A549 (cell line): ENCODE data around the gene SMTN. TPM values are rescaled to one million over a fixed set of nuclear protein-coding genes. Genes with fewer than 3 reads are reported as not detected.

Source experiments
- ATAC-seq, 2 experiments: fragments of 200-7000 bp in 1 of 2; fragments of >200 bp in 1 of 2; cut with Nextera tagmentation in 1 of 2; cut with Tn5 transposase in 1 of 2; 3 replicates each; pipeline versions ENCODE4 v1.8.0 to v1.9.1; 2018 to 2020; ENCODE audit warnings: mild to moderate bottlenecking in 1 of 2, moderate library complexity in 1 of 2
- CTCF ChIA-PET: fragments of 300-600 bp; sonication (Branson Sonifier 250); formaldehyde crosslinking; extraction: SDS; loops from one replicate; lab custom pipeline; 2021; ENCODE audit warnings: antibody characterized with exemption, inconsistent platforms; lab: Yijun Ruan, JAX
- POLR2A ChIA-PET: fragments of 350-600 bp; formaldehyde crosslinking; extraction: SDS; loops from one replicate; lab custom pipeline; 2021; ENCODE audit warnings: antibody characterized with exemption, inconsistent platforms; lab: Yijun Ruan, JAX
- DNase-seq, 2 experiments: peaks; one replicate each; pipeline versions ENCODE4 v3.0.0 to v3.0.0-alpha.2; 2011 to 2016; ENCODE audit warnings: low read depth in 1 of 2, low spot score in 1 of 2
- FAIRE-seq: peaks from 2 replicates; lab custom pipeline; 2011; peaks lifted over from hg19 to GRCh38; lab: Jason Lieb, UNC
- H3K27ac ChIP-seq, 2 experiments: fragments of >200 bp; sonication (Bioruptor Twin); formaldehyde crosslinking; 3 replicates each; pipeline ENCODE4 v1.5.1; 2016 to 2017
- H3K4me1 ChIP-seq: fragments of >200 bp; sonication (Bioruptor Twin); formaldehyde crosslinking; 3 replicates; pipeline ENCODE4 v1.6.1; 2016
- H3K4me2 ChIP-seq: fragments of >200 bp; sonication (Bioruptor Twin); formaldehyde crosslinking; 3 replicates; pipeline ENCODE4 v1.6.1; 2016
- H3K4me3 ChIP-seq: fragments of >200 bp; sonication (Bioruptor Twin); formaldehyde crosslinking; 3 replicates; pipeline ENCODE4 v1.5.1; 2016
- H3K9me3 ChIP-seq: fragments of >200 bp; sonication (Bioruptor Twin); formaldehyde crosslinking; 3 replicates; pipeline ENCODE4 v1.6.1; 2016
- CBX2 ChIP-seq: fragments of 200-600 bp; sonication (generic); IDR thresholded peaks from 2 replicates; pipeline ENCODE4 v1.6.1; 2016; ENCODE audit warnings: low read depth, mild to moderate bottlenecking, borderline replicate concordance
- CBX8 ChIP-seq: fragments of 200-600 bp; sonication (generic); IDR thresholded peaks from 2 replicates; pipeline ENCODE4 v1.6.1; 2016
- CEBPB ChIP-seq, 2 experiments: fragments of >200 bp in 1 of 2; sonication (Bioruptor Twin) in 1 of 2; formaldehyde crosslinking in 1 of 2; IDR thresholded peaks; 2 replicates each; pipeline ENCODE4 v1.6.1; 2012 to 2016
- CHD2 ChIP-seq: fragments of 150-350 bp; IDR thresholded peaks from 2 replicates; pipeline ENCODE4 v1.6.1; 2014; ENCODE audit warnings: low read length; ENCODE audit not compliant: partially characterized antibody
- EP300 ChIP-seq, 2 experiments: fragments of >200 bp; sonication (Bioruptor Twin); formaldehyde crosslinking; IDR thresholded peaks; 2 replicates in 1 of 2; 3 replicates in 1 of 2; pipeline ENCODE4 v1.6.1; 2016 to 2017
- FOSL2 ChIP-seq, 2 experiments: fragments of 450-650 bp in 1 of 2; fragments of >200 bp in 1 of 2; sonication (Bioruptor Twin) in 1 of 2; formaldehyde crosslinking; IDR thresholded peaks; 2 replicates each; pipeline versions ENCODE4 v1.5.0 to v1.6.1; 2016 to 2020; ENCODE audit warnings: mild to moderate bottlenecking in 1 of 2, moderate library complexity in 1 of 2
- HDAC2 ChIP-seq: fragments of 200-600 bp; sonication (generic); IDR thresholded peaks from 2 replicates; pipeline ENCODE4 v1.6.1; 2016
- HEYL ChIP-seq: fragments of 250-450 bp; sonication (Bioruptor Pico); IDR thresholded peaks from 2 replicates; pipeline ENCODE4 v1.8.0; 2021; ENCODE audit warnings: mild to moderate bottlenecking, moderate library complexity
- HOXA7 ChIP-seq: fragments of 250-450 bp; sonication (Bioruptor Pico); IDR thresholded peaks from 2 replicates; pipeline ENCODE4 v1.5.0; 2020; ENCODE audit warnings: mild to moderate bottlenecking, moderate library complexity
- JUN ChIP-seq, 2 experiments: fragments of >200 bp; sonication (Bioruptor Twin); formaldehyde crosslinking; IDR thresholded peaks; 2 replicates in 1 of 2; 3 replicates in 1 of 2; pipeline ENCODE4 v1.6.1; 2016 to 2017
- MAFK ChIP-seq: fragments of 450-650 bp; IDR thresholded peaks from 2 replicates; pipeline ENCODE4 v1.6.1; 2014; ENCODE audit not compliant: partially characterized antibody
- MAZ ChIP-seq: fragments of 150-350 bp; IDR thresholded peaks from 2 replicates; pipeline ENCODE4 v1.6.1; 2014; ENCODE audit warnings: antibody characterized with exemption, low read depth, low read length, borderline replicate concordance
- MYC ChIP-seq: IDR thresholded peaks from 2 replicates; pipeline ENCODE4 v1.6.1; 2012; ENCODE audit warnings: mild to moderate bottlenecking, inconsistent platforms, low read length, improper control_type of control experiment, borderline replicate concordance
- RFX5 ChIP-seq: fragments of 450-650 bp; IDR thresholded peaks from 2 replicates; pipeline ENCODE4 v1.7.1; 2014; ENCODE audit warnings: antibody characterized with exemption, mild to moderate bottlenecking, moderate library complexity
- TP53 ChIP-seq: fragments of 250-450 bp; sonication (Bioruptor Pico); IDR thresholded peaks from 2 replicates; pipeline ENCODE4 v1.5.0; 2021; ENCODE audit warnings: mild to moderate bottlenecking, moderate library complexity
- ZC3H11A ChIP-seq: fragments of 450-650 bp; IDR thresholded peaks from 2 replicates; pipeline ENCODE4 v1.6.1; 2014; ENCODE audit warnings: antibody characterized with exemption, mild to moderate bottlenecking
- WGBS: methylation state at CpG from one replicate; pipeline ENCODE4 v1.1.6; 2017; ENCODE audit errors: missing lambda C conversion rate; 5-methylcytosine and 5-hydroxymethylcytosine counted together
- polyA plus RNA-seq, 4 experiments: library from polyadenylated mRNA; depleted of rRNA in 3 of 4; stranded (reverse); fragments of >200 nt; fragmentation: RNase III in 1 of 4; extraction: RNeasy Plus Mini Kit Qiagen cat#74134 plus additional on column Dnase treatment in 1 of 4; gene quantifications; 2 replicates in 3 of 4; 3 replicates in 1 of 4; pipeline ENCODE4 v1.2.3, GENCODE V29; 2011 to 2017
- TF ChIP-seq, protein P1 (sequence below): IDR thresholded peaks from 2 replicates; pipeline ENCODE4 v1.6.1; 2012
- TF ChIP-seq, protein P2 (sequence below): fragments of >200 bp; sonication (Bioruptor Twin); formaldehyde crosslinking; IDR thresholded peaks from 3 replicates; pipeline ENCODE4 v1.6.1; 2016
- TF ChIP-seq, protein P3 (sequence below): fragments of 250-450 bp; sonication (Bioruptor Pico); IDR thresholded peaks from 2 replicates; pipeline ENCODE4 v1.5.0; 2021; ENCODE audit warnings: mild to moderate bottlenecking, moderate library complexity, borderline replicate concordance
- TF ChIP-seq, protein P4 (sequence below): fragments of 450-650 bp; IDR thresholded peaks from 2 replicates; pipeline ENCODE4 v1.6.1; 2014; ENCODE audit warnings: antibody characterized with exemption
- TF ChIP-seq, protein P5 (sequence below): fragments of 150-350 bp; IDR thresholded peaks from 2 replicates; pipeline ENCODE4 v1.6.1; 2014; ENCODE audit warnings: low read depth, mild to moderate bottlenecking, low read length

Gene SMTN
- polyA plus RNA-seq, 2 of the 4 experiments (the other 2 are of a cell fraction), result 12.7 to 33.1 TPM

DNA sequence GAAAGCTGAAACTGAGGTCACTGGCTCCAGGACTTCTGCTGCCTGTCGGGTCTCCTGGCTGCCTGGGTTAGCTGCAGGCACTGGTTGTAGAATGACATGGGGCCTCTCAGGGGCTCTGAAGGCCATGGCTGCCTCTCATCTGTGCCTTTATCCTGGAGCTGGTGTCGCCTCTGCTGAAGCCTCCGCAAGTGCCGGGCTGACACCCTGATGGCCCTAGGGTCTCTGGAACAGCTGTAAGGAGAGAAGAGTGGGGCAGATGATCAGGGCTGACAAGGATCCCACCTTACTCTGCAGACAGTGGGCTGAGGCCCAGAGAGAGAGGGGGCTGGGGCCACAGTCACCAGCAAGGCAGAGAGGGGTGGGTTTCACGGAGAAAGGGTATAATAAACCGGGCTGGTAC, 54.6 kb downstream of the SMTN start:
- ATAC-seq, result no peak
- CTCF ChIA-PET, result interaction anchor here (0.8 to 2.8 kb wide), 6 partner anchors 9 to 157 kb away, joined by 3 to 15 read pairs (median 3); partner anchors contain the start of genes PIK3IP1 and SELENOM
- WGBS, result 59% methylated on average over 4 of the region's 6 CpGs
- H3K4me3 ChIP-seq, result no peak overlapping the region
- H3K4me1 ChIP-seq, result no peaks in the 10 kb centered on the region
- no peak overlapping the region for H3K4me2 ChIP-seq
- POLR2A ChIA-PET, result no interaction called here
- no peaks in the 10 kb centered on the region for H3K9me3 ChIP-seq
- no peak for DNase-seq
- no peak overlapping the region for H3K27ac ChIP-seq
- TF ChIP-seq RFX5 (no peak), HEYL (CRISPR knock-in tag) (no peak), CBX2 (no peak), CEBPB (IDR thresholded peaks at IDR 0.05) (no peak), CBX8 (no peak), MYC (no peak)
- TF ChIP-seq, protein P1, sequence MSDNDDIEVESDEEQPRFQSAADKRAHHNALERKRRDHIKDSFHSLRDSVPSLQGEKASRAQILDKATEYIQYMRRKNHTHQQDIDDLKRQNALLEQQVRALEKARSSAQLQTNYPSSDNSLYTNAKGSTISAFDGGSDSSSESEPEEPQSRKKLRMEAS, result no peak
- TF ChIP-seq, protein P2, sequence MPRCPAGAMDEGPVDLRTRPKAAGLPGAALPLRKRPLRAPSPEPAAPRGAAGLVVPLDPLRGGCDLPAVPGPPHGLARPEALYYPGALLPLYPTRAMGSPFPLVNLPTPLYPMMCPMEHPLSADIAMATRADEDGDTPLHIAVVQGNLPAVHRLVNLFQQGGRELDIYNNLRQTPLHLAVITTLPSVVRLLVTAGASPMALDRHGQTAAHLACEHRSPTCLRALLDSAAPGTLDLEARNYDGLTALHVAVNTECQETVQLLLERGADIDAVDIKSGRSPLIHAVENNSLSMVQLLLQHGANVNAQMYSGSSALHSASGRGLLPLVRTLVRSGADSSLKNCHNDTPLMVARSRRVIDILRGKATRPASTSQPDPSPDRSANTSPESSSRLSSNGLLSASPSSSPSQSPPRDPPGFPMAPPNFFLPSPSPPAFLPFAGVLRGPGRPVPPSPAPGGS, result no peak
- TF ChIP-seq, protein P3, sequence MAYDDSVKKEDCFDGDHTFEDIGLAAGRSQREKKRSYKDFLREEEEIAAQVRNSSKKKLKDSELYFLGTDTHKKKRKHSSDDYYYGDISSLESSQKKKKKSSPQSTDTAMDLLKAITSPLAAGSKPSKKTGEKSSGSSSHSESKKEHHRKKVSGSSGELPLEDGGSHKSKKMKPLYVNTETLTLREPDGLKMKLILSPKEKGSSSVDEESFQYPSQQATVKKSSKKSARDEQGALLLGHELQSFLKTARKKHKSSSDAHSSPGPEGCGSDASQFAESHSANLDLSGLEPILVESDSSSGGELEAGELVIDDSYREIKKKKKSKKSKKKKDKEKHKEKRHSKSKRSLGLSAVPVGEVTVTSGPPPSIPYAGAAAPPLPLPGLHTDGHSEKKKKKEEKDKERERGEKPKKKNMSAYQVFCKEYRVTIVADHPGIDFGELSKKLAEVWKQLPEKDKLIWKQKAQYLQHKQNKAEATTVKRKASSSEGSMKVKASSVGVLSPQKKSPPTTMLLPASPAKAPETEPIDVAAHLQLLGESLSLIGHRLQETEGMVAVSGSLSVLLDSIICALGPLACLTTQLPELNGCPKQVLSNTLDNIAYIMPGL (CRISPR knock-in tag), result no peak
- TF ChIP-seq, protein P4, sequence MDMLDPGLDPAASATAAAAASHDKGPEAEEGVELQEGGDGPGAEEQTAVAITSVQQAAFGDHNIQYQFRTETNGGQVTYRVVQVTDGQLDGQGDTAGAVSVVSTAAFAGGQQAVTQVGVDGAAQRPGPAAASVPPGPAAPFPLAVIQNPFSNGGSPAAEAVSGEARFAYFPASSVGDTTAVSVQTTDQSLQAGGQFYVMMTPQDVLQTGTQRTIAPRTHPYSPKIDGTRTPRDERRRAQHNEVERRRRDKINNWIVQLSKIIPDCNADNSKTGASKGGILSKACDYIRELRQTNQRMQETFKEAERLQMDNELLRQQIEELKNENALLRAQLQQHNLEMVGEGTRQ, result no peak
- FAIRE-seq, result no peak

DNA sequence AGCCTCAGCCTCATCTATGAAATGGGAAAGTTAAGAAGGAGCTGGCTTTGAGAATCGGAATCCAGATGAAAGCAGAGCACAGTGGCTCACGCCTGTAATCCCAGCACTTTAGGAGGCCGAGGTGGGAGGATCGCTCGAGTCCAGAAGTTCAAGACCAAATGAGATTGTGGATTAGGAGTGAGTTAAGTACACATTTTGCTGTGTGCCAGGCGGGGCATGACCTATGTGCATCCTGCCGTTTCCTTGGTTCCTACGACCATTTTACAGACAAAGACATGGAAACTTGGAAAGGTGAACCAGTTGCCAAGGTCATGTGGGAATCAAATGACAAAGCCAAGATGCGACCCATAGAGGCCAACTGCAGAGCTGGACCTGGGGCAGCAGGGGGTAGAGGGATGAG, 55.0 kb downstream of the SMTN start:
- DNase-seq (no peak), FAIRE-seq (no peak)
- no peaks in the 10 kb centered on the region for H3K4me1 ChIP-seq
- H3K9me3 ChIP-seq, result no peaks in the 10 kb centered on the region
- CTCF ChIA-PET, result interaction anchor here (0.9 to 1.0 kb wide), 4 partner anchors 14 to 156 kb away, joined by 3 read pairs; partner anchors contain the start of genes PIK3IP1 and SELENOM
- POLR2A ChIA-PET, result no interaction called here
- no peak overlapping the region for H3K27ac ChIP-seq
- no peak overlapping the region for H3K4me2 ChIP-seq
- TF ChIP-seq EP300 (IDR thresholded peaks at IDR 0.05) (no peak), HEYL (CRISPR knock-in tag) (no peak), JUN (IDR thresholded peaks at IDR 0.05) (no peak), MAZ (no peak), ZC3H11A (no peak), CHD2 (no peak), TP53 (CRISPR knock-in tag) (no peak), HOXA7 (CRISPR knock-in tag) (no peak), RFX5 (no peak), CEBPB (IDR thresholded peaks at IDR 0.05) (no peak), HDAC2 (no peak), MAFK (no peak), FOSL2 (IDR thresholded peaks at IDR 0.05) (no peak), FOSL2 (CRISPR knock-in tag; IDR thresholded peaks at IDR 0.05) (no peak)
- TF ChIP-seq, protein P2, result no peak
- TF ChIP-seq, protein P5, sequence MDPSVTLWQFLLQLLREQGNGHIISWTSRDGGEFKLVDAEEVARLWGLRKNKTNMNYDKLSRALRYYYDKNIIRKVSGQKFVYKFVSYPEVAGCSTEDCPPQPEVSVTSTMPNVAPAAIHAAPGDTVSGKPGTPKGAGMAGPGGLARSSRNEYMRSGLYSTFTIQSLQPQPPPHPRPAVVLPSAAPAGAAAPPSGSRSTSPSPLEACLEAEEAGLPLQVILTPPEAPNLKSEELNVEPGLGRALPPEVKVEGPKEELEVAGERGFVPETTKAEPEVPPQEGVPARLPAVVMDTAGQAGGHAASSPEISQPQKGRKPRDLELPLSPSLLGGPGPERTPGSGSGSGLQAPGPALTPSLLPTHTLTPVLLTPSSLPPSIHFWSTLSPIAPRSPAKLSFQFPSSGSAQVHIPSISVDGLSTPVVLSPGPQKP, result no peak
- TF ChIP-seq, protein P1, result no peak
- TF ChIP-seq, all 56 proteins: peak for 0
- no peak overlapping the region for H3K4me3 ChIP-seq
- no peak for ATAC-seq
- WGBS, result 72% methylated on average over 9 of the region's 9 CpGs
